Mesendoderm (in vitro differentiated cells): ENCODE results near the gene PRRC2A.
"Not testable (repeated sequence)": the region's sequence is repeated elsewhere in the genome, so short reads cannot be mapped to it uniquely, and the experiment has no call there.

Experiments
- DNase-seq: peaks from one replicate; pipeline ENCODE4 v3.0.0; 2013
- H2AK5ac ChIP-seq: 2 replicates; pipeline ENCODE4 v1.6.1; 2013; ENCODE audit warnings: low read length, inconsistent platforms
- H2BK120ac ChIP-seq: 2 replicates; pipeline ENCODE4 v1.6.1; 2013; ENCODE audit warnings: low read depth, mild to moderate bottlenecking, low read length, moderate library complexity, mixed read lengths
- H2BK15ac ChIP-seq: replicated peaks from 2 replicates; pipeline ENCODE4 v1.6.1; 2013; ENCODE audit warnings: low read depth, mild to moderate bottlenecking, moderate library complexity
- H2BK5ac ChIP-seq: 2 replicates; pipeline ENCODE4 v1.6.1; 2013; ENCODE audit warnings: low read length, inconsistent platforms
- H3K18ac ChIP-seq: 2 replicates; pipeline ENCODE4 v1.6.1; 2013; ENCODE audit warnings: mild to moderate bottlenecking, low read length, mixed read lengths
- H3K23ac ChIP-seq: one replicate; pipeline ENCODE4 v1.6.1; 2013; ENCODE audit warnings: low read length
- H3K27ac ChIP-seq: 2 replicates; pipeline ENCODE4 v1.5.1; 2013; ENCODE audit warnings: low read depth, mild to moderate bottlenecking, inconsistent platforms, low read length, moderate library complexity
- H3K27me3 ChIP-seq: 2 replicates; pipeline ENCODE4 v1.6.1; 2013; ENCODE audit warnings: low read length, control low read depth, mild to moderate bottlenecking, inconsistent platforms; ENCODE audit not compliant: insufficient read depth, poor library complexity
- H3K36me3 ChIP-seq: 2 replicates; pipeline ENCODE4 v1.6.1; 2013; ENCODE audit warnings: low read length, inconsistent platforms; ENCODE audit not compliant: control insufficient read depth, insufficient read depth
- H3K4ac ChIP-seq: one replicate; pipeline ENCODE4 v1.6.1; 2013; ENCODE audit warnings: low read depth, mild to moderate bottlenecking, low read length, moderate library complexity
- H3K4me1 ChIP-seq: 2 replicates; pipeline ENCODE4 v1.6.1; 2013; ENCODE audit warnings: low read depth, low read length, inconsistent platforms; ENCODE audit not compliant: control insufficient read depth
- H3K4me2 ChIP-seq: 2 replicates; pipeline ENCODE4 v1.6.1; 2013; ENCODE audit warnings: low read length
- H3K4me3 ChIP-seq: 2 replicates; pipeline ENCODE4 v1.5.1; 2013; ENCODE audit warnings: mild to moderate bottlenecking, low read length
- H3K56ac ChIP-seq: one replicate; pipeline ENCODE4 v1.6.1; 2013; ENCODE audit warnings: low read length
- H3K79me1 ChIP-seq: 2 replicates; pipeline ENCODE4 v1.6.1; 2013; ENCODE audit warnings: low read length, inconsistent platforms
- H3K79me2 ChIP-seq: 2 replicates; pipeline ENCODE4 v1.6.1; 2013; ENCODE audit warnings: mild to moderate bottlenecking, low read length; ENCODE audit not compliant: control insufficient read depth, insufficient read depth
- H3K9ac ChIP-seq: 2 replicates; pipeline ENCODE4 v1.6.1; 2013; ENCODE audit warnings: low read length, inconsistent platforms
- H4K5ac ChIP-seq: one replicate; pipeline ENCODE4 v1.6.1; 2013; ENCODE audit warnings: low read length
- H4K8ac ChIP-seq: one replicate; pipeline ENCODE4 v1.6.1; 2013; ENCODE audit warnings: low read depth, mild to moderate bottlenecking, control low read depth, low read length, moderate library complexity
- WGBS: extraction: QIAGEN DNeasy Blood & Tissue Kit; methylation state at CpG from one replicate; pipeline ENCODE4 v1.1.7; 2013; ENCODE audit warnings: low lambda C conversion rate, missing lambda C conversion rate; ENCODE audit not compliant: insufficient coverage; ENCODE audit errors: extremely low coverage; 5-methylcytosine and 5-hydroxymethylcytosine counted together

Gene PRRC2A

GRCh38 chr6:31588871-31589650 is 31.5 kb upstream of the PRRC2A start:
- H3K23ac ChIP-seq: no peak overlapping the region
- no peak overlapping the region for H3K18ac ChIP-seq
- WGBS: no CpG with 5 or more reads among the region's 9 CpGs
- no peak overlapping the region for H2BK5ac ChIP-seq
- H3K56ac ChIP-seq: no peak overlapping the region
- H3K27me3 ChIP-seq: no peaks in the 10 kb centered on the region
- no peaks in the 10 kb centered on the region for H3K79me2 ChIP-seq
- H3K4ac ChIP-seq: no peak overlapping the region
- no peaks in the 10 kb centered on the region for H3K4me1 ChIP-seq
- H4K5ac ChIP-seq: no peak overlapping the region
- no peak overlapping the region for H2AK5ac ChIP-seq
- no peak overlapping the region for H2BK15ac ChIP-seq
- no peak overlapping the region for H2BK120ac ChIP-seq
- no peak overlapping the region for H3K4me3 ChIP-seq
- H3K36me3 ChIP-seq: no peaks in the 10 kb centered on the region
- H3K79me1 ChIP-seq: no peaks in the 10 kb centered on the region
- no peak overlapping the region for H3K4me2 ChIP-seq
- no peak overlapping the region for H3K27ac ChIP-seq
- H3K9ac ChIP-seq: no peak overlapping the region
- H4K8ac ChIP-seq: no peak overlapping the region
- DNase-seq: no peak

DNA sequence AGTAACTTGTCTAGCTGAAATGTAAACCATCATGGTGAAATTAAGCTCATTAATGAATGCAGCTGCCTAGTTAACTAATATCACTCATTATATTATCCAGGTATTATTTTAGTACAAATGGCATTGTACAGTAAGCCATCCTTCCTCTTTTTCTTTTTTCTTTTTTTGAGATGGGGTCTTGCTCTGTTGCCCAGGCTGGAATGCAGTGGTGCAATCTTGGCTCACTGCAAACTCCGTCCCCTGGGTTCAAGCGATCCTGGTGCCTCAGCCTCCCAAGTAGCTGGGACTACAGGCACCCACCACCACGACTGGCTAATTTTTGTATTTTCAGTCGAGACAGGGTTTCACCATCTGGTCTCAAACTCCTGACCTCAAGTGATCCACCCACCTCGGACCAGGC is 29.8 kb upstream of the PRRC2A start:
- DNase-seq, H2AK5ac ChIP-seq, H3K79me1 ChIP-seq, H3K56ac ChIP-seq, H3K23ac ChIP-seq, H3K4ac ChIP-seq, H2BK5ac ChIP-seq, H3K4me3 ChIP-seq, H4K5ac ChIP-seq, H3K4me1 ChIP-seq, H3K36me3 ChIP-seq, H3K79me2 ChIP-seq, H3K27me3 ChIP-seq, H4K8ac ChIP-seq, H3K27ac ChIP-seq, H3K4me2 ChIP-seq, H2BK15ac ChIP-seq, H3K18ac ChIP-seq, H2BK120ac ChIP-seq, H3K9ac ChIP-seq: not testable (repeated sequence)
- WGBS: no CpG with 5 or more reads among the region's 5 CpGs

DNA sequence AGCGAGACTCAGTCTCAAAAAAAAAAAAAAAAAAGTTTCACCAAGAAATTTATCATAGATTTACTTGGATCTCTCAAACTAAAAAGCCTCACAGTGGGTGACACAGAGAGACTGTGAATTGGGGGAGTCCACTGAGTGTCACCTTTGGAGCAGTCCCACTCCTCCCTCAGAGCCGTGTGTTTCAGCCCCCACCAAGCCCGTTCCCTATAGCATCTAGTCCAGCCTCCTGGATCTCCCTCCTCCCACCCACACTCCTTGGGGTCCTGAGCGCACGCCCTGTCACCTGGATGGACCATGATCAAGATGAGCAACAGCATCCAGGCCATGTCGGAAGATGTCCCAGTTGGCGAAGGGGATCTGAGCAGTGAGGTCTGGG is 28.1 kb upstream of the PRRC2A start:
- H3K9ac ChIP-seq: no peak overlapping the region
- H3K23ac ChIP-seq: no peak overlapping the region

GRCh38 chr6:31597006-31597405 is 23.5 kb upstream of the PRRC2A start:
- Histone ChIP-seq H3K79me2 (no peaks in the 10 kb centered on the region), H3K56ac (no peak overlapping the region), H4K5ac (no peak overlapping the region), H2BK120ac (no peak overlapping the region), H3K36me3 (no peaks in the 10 kb centered on the region), H4K8ac (no peak overlapping the region), H2AK5ac (no peak overlapping the region), H3K4me3 (no peak overlapping the region), H3K4me1 (no peaks in the 10 kb centered on the region), H3K9ac (no peak overlapping the region), H2BK5ac (no peak overlapping the region), H3K27me3 (no peaks in the 10 kb centered on the region), H3K4ac (no peak overlapping the region), H2BK15ac (no peak overlapping the region), H3K79me1 (no peaks in the 10 kb centered on the region), H3K4me2 (no peak overlapping the region), H3K23ac (no peak overlapping the region), H3K18ac (no peak overlapping the region), H3K27ac (no peak overlapping the region)
- no CpG with 5 or more reads among the region's 2 CpGs for WGBS
- no peak for DNase-seq

More for the DNA sequence above, 28.1 kb upstream of the PRRC2A start:
- H3K27ac ChIP-seq: no peak overlapping the region
- H3K18ac ChIP-seq: no peak overlapping the region
- H3K4me2 ChIP-seq: no peak overlapping the region
- H4K8ac ChIP-seq: no peak overlapping the region
- no peak overlapping the region for H3K56ac ChIP-seq
- H3K4me3 ChIP-seq: no peak overlapping the region
- H2BK120ac ChIP-seq: no peak overlapping the region
- no peaks in the 10 kb centered on the region for H3K4me1 ChIP-seq
- no peaks in the 10 kb centered on the region for H3K36me3 ChIP-seq
- H3K79me1 ChIP-seq: no peaks in the 10 kb centered on the region
- no peak for DNase-seq
- no peaks in the 10 kb centered on the region for H3K79me2 ChIP-seq
- H2AK5ac ChIP-seq: no peak overlapping the region
- H3K4ac ChIP-seq: no peak overlapping the region
- no peak overlapping the region for H4K5ac ChIP-seq
- H2BK5ac ChIP-seq: no peak overlapping the region
- H2BK15ac ChIP-seq: no peak overlapping the region
- H3K27me3 ChIP-seq: no peaks in the 10 kb centered on the region
- no CpG with 5 or more reads among the region's 7 CpGs for WGBS

DNA sequence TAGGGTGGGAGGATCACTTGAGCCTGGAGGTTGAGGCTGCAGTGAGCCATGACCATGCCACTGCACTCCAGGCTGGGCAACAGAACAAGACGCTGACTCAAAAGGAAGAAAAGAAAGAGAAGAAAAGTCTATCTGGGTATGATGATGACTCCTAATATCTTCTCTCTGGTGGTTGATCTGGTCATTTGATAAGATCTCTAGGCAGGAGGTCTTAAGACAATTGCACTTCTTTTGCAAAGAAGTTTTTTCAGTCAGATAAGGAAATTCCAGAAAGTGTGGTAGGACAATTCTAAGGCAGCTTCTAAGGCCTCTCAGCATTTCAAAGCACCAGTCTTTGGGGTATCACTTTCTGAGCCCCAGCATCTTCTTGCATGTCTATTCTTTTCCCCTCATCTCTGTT is 13.2 kb upstream of the PRRC2A start:
- WGBS: no CpG with 5 or more reads among the region's 1 CpG
- Histone ChIP-seq H3K18ac (no peak overlapping the region), H3K27ac (no peak overlapping the region)

More for the DNA sequence above, 13.2 kb upstream of the PRRC2A start:
- Histone ChIP-seq H3K4me2 (no peak overlapping the region), H3K79me2 (no peaks in the 10 kb centered on the region), H3K4me3 (no peak overlapping the region), H3K79me1 (no peaks in the 10 kb centered on the region), H4K8ac (no peak overlapping the region), H2BK120ac (no peak overlapping the region), H3K36me3 (no peaks in the 10 kb centered on the region), H2BK15ac (no peak overlapping the region), H3K27me3 (no peaks in the 10 kb centered on the region), H2BK5ac (no peak overlapping the region), H2AK5ac (no peak overlapping the region), H3K56ac (no peak overlapping the region), H3K23ac (no peak overlapping the region), H3K4ac (no peak overlapping the region), H3K4me1 (peaks cover 2% of the 10 kb centered on the region), H4K5ac (no peak overlapping the region), H3K9ac (no peak overlapping the region)
- DNase-seq: peak; percentile 68
